GM12891 (cell line): Measurements from ENCODE around the gene ATP23.

Source experiments
- PAX5 ChIP-seq: IDR thresholded peaks from 2 replicates; pipeline ENCODE4 v1.6.1; 2011; ENCODE audit warnings: low read length, moderate library complexity, mild to moderate bottlenecking; ENCODE audit not compliant: insufficient read depth, severe bottlenecking
- POLR2A ChIP-seq: IDR thresholded peaks from 2 replicates; pipeline ENCODE4 v1.6.1; 2011; ENCODE audit warnings: low read depth, low read length, control low read depth
- POLR2AphosphoS5 ChIP-seq: IDR thresholded peaks from 2 replicates; pipeline ENCODE4 v1.6.1; 2011; ENCODE audit warnings: low read depth, low read length, control low read depth
- POU2F2 ChIP-seq: IDR thresholded peaks from 2 replicates; pipeline ENCODE4 v1.6.1; 2011; ENCODE audit warnings: low read depth, mild to moderate bottlenecking, control low read depth, low read length, moderate library complexity
- SPI1 ChIP-seq: IDR thresholded peaks from 2 replicates; pipeline ENCODE4 v1.6.1; 2011; ENCODE audit warnings: low read depth, low read length, control low read depth
- TAF1 ChIP-seq: IDR thresholded peaks from 2 replicates; pipeline ENCODE4 v1.6.1; 2011; ENCODE audit warnings: low read depth, low read length, control low read depth

GRCh38 chr12:57954768-57955167, 13.4 kb downstream of the ATP23 start:
- TF ChIP-seq POLR2A = no peak
- no peak for TF ChIP-seq POLR2AphosphoS5
- no peak for TF ChIP-seq TAF1
- TF ChIP-seq SPI1 = no peak
- no peak for TF ChIP-seq PAX5
- no peak for TF ChIP-seq POU2F2
